Hippocampal formation (tissue), 2 donors: ENCODE measurements around the gene JARID2.

Experiments used
- DNase-seq, 2 donors: peaks; one replicate each; lab custom pipeline; 2025; lab: John Stamatoyannopoulos, UW

Gene JARID2

DNA sequence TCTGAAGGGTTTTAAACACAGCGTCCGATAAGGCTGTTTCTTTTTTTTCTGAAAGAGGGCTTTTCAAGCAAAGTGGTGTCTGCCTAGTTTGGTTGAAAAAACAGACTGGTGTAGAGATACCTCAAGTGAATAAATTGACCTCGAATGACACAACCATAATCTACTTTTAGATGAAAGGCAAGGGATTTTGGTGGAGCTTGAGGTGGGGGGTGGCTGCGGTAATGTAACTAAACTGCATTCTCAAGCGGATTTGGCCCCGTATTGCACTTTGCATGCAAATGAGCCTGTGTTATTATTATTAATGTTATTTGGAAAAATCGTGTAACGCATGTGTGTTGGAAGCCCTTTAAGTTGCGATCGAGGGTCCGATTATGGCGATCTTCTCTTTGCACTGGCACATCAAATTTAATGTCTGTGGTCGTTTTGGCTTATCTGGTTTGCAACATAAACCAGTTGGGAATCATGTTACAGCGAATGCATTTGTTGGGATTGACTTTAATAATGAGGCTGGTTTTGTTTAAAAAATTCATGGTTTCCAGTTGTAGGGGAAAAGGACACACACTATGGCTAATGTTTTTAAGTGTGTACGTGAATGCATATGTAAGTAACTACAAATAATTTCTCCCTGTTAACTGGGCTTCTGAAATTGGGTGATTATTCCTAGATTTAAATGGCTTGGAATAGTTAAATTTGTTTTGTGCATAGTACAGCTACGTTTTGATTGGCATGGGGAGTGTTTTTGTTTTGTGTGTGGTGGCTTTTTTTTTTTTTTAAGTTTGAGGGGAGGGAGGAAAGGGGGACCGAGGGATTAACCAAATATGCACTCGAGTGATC is 1.0 kb downstream of the JARID2 start:
- DNase-seq: no peak

- DNase-seq: peak in 1 of 2 donors; percentile 59
Observed at GRCh38 chr6:15247500-15248450, 1.9 kb downstream of the JARID2 start.

DNA sequence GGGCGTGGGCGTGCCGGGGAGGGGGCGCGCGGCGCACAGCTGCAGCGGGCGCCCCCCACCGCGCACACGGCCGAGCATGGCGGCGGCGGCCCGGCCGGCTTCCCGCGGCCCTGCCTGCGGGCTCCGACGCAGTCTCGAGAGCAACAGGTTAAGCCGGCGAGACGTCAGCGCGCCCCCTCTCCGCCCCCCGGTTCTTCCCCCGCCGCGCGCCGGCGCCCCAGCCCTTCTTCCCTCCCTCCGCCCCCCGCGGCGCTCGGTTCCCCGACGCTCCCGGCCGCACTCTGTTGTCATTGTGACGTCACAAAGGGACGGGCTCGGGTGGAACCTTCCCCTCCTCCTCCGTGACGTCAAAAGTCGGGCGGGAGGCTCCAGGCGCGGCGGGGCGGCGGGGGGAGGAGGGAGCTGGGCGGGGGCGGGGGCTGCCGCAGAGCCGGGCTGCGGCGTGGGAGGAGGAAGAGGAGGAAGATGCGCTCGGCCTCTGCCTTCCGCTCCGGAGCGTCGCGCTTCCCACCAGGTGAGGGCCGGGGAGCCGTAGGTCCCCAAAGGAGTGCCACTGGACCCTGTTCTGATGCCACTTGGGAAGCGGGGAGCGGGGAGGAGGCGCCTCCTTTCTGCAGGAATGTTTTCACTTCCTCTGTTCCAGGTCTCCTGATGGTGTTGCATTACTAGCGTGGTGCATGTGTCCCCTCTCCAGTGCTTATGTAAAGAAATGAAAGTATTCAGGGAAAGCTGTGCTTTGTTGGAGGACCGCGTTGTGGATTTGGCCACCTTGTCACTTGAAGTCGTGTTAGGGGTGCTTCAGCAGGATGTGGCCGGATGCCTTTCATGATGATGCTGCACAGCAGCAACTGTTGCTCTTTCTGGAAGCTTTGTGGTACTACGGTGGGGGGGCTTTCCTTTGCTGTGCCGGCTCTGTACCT is 2.8 kb downstream of the JARID2 start:
- DNase-seq: peak; percentile 84 to 87

DNA sequence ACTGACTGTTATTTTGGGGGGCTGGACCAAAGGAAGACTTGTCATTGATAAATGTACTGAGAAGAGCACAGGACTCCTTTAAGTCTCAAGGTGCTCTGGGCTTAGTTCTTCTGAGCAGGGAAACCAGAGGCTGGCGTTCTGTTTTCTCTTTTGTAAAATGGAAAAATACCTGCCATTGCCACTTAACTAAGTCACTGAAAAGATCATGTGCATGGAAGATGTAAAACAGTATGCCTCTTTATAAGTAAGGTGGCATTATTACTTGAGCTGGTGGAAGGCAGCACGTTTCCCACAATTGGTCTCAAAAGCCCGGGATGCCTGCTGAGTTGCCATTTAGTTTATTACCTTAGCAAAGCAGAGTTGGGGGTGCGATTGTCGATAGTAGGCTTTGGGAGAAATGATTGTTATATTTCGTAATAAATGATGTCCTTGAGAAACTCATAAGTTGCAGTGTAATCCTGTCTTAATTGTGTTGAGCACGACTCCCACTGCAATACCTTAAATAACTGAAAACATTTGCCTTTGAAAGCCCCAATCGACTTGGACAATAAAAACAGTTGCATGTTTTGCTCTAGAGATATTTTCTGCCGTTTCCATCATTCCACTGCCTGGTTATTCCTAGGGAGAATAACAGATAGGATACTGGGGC is 3.6 kb downstream of the JARID2 start:
- no peak for DNase-seq

DNA sequence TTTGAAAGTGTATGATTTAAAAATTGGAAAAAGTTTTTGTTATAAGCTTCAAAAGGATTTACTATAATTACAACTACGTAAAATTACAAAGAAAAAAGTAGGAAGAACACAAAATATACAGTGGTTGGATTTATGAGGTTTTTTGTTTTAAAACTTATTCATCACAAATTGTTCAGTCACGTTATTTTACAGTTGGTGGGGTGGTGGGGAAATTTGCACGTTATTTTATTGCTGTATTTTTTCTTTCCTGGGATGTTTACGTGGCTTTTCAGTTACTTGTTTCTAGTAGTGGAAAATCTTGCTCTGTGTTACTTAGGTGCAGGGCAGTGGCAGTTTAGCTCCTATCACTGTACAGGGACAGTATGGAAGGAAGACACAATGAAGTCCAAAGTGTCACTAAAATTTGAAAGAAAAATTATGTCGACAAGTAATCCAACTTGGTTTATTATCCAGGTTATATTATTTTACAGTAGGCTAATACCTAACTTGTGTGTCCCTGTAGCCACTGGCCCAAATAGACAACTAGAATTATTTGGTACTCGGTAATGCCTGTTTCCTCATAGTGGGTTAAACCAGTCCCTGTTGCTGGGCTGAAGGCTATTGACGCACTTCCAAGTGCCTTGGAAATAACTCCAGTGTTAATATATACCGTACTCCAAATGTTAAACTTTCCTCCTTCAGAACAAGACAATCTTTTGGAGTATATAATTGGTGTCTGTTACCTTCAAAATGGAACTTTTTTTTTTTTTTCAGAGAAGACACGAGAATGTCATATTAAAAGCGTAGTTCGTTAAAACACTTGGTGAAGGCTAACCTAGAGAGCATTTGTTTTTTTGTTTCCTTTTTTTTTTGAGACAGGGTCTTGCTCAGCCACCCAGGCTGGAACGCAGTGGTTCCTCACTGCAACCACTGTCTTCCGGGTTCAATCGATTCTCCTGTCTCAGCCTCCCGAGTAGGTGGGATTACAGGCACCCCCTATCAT is 4.6 kb downstream of the JARID2 start:
- no peak for DNase-seq

DNA sequence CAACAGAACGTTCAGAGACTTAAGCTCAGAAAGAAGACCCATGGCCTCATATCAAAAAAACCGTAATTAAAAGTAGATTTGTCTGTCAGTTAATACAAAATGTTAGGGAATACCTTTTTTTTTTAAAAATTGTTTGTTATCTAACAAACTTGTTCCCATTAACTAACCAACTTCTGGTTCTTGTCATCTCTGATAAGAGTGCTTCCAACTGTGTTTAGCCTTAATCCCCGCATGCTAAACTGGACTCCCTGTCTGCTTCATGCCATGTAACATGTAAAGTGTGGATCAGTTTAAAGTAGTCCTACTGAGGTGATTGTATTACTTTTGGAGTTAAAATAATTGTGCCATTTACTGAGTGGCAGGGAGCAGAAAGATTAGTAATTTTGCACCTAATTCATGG is 6.3 kb downstream of the JARID2 start:
- DNase-seq: no peak

DNA sequence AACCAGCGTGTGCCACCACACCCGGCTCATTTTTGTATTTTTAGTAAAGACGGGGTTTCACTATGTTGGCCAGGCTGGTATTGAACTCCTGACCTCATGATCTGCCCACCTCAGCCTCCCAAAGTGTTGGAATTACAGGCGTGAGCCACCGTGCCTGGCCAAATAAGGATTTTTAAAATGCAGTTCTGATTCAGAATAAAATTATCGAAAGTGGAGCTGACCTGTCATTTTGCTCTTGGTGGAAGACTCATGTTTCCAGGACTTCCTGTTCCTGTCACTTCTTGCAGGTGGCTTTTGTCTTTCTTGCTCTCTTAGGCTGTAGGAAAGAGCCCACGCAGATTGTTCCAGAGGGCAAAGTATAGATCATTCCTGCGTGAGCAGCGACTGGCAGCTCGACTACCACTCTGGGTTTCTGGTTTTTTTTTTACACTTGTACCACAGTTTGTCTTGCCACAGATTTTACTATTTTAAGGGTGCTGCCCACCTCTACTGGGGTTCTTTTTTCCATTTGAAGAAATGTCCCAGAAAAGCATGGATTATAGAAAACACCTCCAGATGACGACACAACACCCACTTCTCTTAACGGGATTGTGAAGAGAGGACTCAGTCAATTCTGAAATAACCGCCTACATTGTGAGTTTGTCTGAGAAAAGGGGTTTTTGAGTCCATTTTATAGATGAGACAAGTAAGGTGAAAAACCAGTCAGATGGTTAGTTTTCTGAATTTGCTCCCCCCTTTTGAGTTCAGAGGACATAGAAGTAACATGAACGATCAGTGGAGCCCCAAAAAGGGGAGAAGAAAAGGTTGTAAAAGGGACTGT is 7.5 kb downstream of the JARID2 start:
- DNase-seq: no peak

- DNase-seq: peak; percentile 18 to 71
Observed at GRCh38 chr6:15254070-15254975, 8.5 kb downstream of the JARID2 start.

- no peak for DNase-seq
Observed at GRCh38 chr6:15255481-15255880, 9.6 kb downstream of the JARID2 start.

DNA sequence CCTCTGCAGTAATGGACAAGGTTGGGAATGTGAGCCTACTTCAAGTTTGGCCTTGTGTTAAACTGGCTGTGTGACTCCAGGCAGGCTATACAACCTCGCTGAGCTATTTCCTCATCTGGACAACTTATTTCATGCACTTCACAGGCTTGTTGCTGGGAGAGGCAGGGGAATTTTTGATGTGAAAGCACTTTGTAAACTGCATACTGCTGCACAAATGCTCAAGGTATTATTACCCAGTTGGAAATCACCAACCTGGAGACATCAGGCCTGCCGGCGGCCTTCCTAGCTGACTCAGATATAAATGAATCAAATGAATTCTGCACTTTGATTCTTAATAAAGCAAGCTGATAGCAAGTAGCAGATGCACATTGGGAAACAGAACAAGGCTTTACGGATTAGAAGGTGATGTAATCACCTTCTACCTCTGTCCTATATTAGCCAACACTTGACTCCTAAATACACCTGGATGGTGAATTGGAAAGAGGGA is 10.1 kb downstream of the JARID2 start:
- no peak for DNase-seq

GRCh38 chr6:15256538-15257271 is 10.8 kb downstream of the JARID2 start:
- DNase-seq: no peak

GRCh38 chr6:15257357-15258132 is 11.7 kb downstream of the JARID2 start:
- DNase-seq: no peak

- peak in 1 of 2 donors; percentile 34 for DNase-seq
Observed at GRCh38 chr6:15259766-15260098, 13.9 kb downstream of the JARID2 start.

- no peak for DNase-seq
Observed at GRCh38 chr6:15260099-15260821, 14.4 kb downstream of the JARID2 start.

DNA sequence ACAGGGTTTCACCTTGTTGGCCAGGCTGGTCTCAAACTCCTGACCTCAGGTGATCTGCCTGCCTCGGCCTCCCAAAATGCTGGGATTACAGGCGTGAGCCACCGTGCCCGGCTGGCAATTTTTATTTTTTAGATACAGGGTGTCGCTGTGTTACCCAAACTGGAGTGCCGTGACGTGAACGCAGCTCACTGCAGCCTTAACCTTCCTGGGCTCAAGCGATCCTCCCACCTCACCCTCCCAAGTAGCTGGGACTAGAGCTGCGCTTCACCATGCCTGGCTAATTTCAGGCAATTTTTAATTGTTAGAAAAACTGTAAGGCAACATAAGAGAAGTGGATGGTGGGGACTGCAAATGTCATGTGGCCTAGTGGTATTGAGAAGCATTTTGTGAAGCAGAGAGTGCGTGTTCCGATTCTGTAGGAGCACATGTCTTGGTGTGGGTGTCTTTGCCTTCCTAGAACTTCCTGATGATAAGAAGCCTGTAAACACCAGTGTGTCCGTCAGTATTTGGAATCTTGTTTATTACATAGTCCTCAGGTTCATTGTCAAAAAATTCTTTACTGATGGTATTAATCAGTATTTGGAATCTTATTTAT is 18.0 kb downstream of the JARID2 start:
- DNase-seq: no peak
